ENCODE measurements around the gene DBNDD1.

DNA sequence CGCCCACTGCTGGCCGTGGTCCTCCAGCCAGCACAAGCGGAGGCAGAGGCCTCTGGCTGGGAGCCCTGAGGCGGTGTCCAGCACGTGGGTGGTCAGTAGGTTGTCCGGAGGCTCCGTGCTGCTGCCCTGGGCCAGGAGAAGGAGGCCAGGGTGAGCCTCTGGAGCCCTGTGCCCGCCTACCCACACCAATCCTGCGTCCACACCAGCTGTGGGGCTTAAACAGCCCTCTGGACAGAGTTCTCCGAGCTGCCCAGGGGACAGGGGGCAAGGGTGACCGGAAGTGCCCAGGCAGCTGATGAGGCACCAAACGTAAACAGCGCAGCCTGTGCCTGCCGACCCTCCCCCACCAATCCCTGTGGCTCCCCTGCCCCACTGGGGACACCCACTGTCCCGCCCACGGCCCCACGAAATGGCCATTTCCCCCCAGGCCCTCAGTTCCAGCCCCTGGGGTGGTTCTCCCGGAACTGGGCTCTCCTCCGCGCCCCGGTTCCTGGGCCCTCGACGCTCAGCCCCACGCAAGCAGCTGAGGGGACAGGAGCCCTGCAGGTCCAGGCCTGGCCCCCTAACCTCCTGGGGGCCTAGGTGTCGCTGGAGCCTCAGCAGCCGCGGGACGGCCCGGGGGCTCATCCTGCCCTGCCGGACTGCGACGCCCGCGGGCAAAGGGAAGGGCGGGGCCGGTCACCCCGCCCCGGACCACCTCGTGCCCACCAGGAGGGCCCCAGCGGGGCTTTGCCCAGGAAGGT lies 27.9 kb upstream of the DBNDD1 start:
- TF ChIP-seq POLR2AphosphoS5 (IDR thresholded peaks at IDR 0.05; ENCODE audit: low read depth, low read length) (no peak), TCF7L2 (IDR thresholded peaks at IDR 0.05; ENCODE audit: low read depth, low read length) (no peak)
- TF ChIP-seq, protein P1, sequence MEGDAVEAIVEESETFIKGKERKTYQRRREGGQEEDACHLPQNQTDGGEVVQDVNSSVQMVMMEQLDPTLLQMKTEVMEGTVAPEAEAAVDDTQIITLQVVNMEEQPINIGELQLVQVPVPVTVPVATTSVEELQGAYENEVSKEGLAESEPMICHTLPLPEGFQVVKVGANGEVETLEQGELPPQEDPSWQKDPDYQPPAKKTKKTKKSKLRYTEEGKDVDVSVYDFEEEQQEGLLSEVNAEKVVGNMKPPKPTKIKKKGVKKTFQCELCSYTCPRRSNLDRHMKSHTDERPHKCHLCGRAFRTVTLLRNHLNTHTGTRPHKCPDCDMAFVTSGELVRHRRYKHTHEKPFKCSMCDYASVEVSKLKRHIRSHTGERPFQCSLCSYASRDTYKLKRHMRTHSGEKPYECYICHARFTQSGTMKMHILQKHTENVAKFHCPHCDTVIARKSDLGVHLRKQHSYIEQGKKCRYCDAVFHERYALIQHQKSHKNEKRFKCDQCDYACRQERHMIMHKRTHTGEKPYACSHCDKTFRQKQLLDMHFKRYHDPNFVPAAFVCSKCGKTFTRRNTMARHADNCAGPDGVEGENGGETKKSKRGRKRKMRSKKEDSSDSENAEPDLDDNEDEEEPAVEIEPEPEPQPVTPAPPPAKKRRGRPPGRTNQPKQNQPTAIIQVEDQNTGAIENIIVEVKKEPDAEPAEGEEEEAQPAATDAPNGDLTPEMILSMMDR (IDR thresholded peaks at IDR 0.05) = no peak
- TF ChIP-seq, protein P2, sequence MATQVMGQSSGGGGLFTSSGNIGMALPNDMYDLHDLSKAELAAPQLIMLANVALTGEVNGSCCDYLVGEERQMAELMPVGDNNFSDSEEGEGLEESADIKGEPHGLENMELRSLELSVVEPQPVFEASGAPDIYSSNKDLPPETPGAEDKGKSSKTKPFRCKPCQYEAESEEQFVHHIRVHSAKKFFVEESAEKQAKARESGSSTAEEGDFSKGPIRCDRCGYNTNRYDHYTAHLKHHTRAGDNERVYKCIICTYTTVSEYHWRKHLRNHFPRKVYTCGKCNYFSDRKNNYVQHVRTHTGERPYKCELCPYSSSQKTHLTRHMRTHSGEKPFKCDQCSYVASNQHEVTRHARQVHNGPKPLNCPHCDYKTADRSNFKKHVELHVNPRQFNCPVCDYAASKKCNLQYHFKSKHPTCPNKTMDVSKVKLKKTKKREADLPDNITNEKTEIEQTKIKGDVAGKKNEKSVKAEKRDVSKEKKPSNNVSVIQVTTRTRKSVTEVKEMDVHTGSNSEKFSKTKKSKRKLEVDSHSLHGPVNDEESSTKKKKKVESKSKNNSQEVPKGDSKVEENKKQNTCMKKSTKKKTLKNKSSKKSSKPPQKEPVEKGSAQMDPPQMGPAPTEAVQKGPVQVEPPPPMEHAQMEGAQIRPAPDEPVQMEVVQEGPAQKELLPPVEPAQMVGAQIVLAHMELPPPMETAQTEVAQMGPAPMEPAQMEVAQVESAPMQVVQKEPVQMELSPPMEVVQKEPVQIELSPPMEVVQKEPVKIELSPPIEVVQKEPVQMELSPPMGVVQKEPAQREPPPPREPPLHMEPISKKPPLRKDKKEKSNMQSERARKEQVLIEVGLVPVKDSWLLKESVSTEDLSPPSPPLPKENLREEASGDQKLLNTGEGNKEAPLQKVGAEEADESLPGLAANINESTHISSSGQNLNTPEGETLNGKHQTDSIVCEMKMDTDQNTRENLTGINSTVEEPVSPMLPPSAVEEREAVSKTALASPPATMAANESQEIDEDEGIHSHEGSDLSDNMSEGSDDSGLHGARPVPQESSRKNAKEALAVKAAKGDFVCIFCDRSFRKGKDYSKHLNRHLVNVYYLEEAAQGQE (IDR thresholded peaks at IDR 0.05; ENCODE audit: insufficient read depth in 1 of 2, low read depth in 2 of 2, low read length in 1 of 2) = no peak

Measured in Panc1 (cell line).